Peyer's patch (tissue), 4 donors: ENCODE results near the gene OOSP1.

ENCODE experiments used
- CTCF ChIP-seq, 6 experiments: fragments of 450-650 bp in 4 of 6; fragments of 200-600 bp in 2 of 6; sonication (generic) in 1 of 6; IDR thresholded peaks; one replicate each; pipeline ENCODE4 v1.5.1; 2017 to 2019; ENCODE audit warnings: antibody characterized with exemption in 6 of 6, mild to moderate bottlenecking in 3 of 6, moderate library complexity in 1 of 6
- POLR2A ChIP-seq, 2 donors: fragments of 450-650 bp; IDR thresholded peaks; one replicate each; pipeline ENCODE4 v1.5.1; 2017; ENCODE audit warnings: antibody characterized with exemption in 2 of 2, mild to moderate bottlenecking in 2 of 2, moderate library complexity in 2 of 2

GRCh38 chr11:59899532-59899931 is 38.7 kb upstream of the OOSP1 start:
- no peak for TF ChIP-seq CTCF (IDR thresholded peaks at IDR 0.05)
- TF ChIP-seq POLR2A (IDR thresholded peaks at IDR 0.05), result no peak
